ENCODE data around the gene LTBR.

Gene LTBR

DNA sequence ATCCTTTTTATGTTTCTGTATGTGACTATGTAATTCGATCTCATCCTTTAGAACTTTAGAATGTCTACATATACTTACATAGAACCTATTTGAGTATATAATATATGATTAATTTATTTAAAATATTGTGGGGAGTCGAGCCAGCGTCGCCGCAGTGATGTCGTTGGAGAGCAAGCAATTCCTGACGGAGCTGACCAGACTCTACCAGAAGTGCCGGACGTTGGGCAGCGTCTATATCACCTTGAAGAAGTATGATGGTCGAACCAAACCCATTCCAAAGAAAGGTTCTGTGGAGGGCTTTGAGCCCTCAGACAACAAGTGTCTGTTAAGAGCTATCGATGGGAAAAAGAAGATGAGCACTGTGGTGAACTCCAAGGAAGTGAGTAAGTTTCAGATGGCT lies 54.4 kb downstream of the LTBR start:
- H3K4me3 ChIP-seq (ENCODE audit: low read depth, low read length), result no peak overlapping the region
- DNase-seq (ENCODE audit: low read depth), result no peak

DNA sequence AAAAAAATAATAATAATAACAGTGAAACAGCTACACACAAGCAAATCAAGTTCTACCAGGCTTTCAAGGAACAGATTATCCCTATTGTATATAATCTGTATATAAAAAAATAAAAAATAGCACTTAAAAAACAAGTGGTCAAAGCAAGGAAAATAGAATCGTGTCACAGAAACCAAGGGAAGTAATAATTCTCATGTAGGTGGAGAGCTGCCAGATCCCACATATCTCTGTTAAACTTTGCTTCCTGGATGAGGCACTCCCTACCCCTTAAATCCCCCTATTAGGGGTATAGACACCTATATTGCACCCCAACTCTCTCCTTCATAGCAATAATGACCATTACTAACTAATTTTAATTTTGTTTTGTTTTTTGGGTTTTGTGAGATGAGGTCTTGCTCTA lies 56.4 kb downstream of the LTBR start:
- DNase-seq (ENCODE audit: low read depth), result no peak
- H3K4me3 ChIP-seq (ENCODE audit: low read depth, low read length), result no peak overlapping the region

Measured in skeletal muscle cell (primary cell).